GM12872 (cell line): ENCODE data around the gene TAF1B.

Source experiments
- CTCF ChIP-seq: IDR thresholded peaks from 3 replicates; pipeline ENCODE4 v1.5.1; 2011; ENCODE audit warnings: low read depth, mild to moderate bottlenecking, low read length, moderate library complexity; ENCODE audit not compliant: insufficient read depth

Gene TAF1B

GRCh38 chr2:9809448-9810088 is 33.7 kb upstream of the TAF1B start:
- no peak for TF ChIP-seq CTCF

GRCh38 chr2:9811216-9811615 is 32.1 kb upstream of the TAF1B start:
- TF ChIP-seq CTCF: no peak

- no peak for TF ChIP-seq CTCF
Observed at GRCh38 chr2:9811679-9812511, 31.4 kb upstream of the TAF1B start.

- no peak for TF ChIP-seq CTCF
Observed at GRCh38 chr2:9812945-9813311, 30.3 kb upstream of the TAF1B start.

GRCh38 chr2:9813312-9814128 is 29.8 kb upstream of the TAF1B start:
- peak; percentile 98 for TF ChIP-seq CTCF

- TF ChIP-seq CTCF: no peak
Observed at GRCh38 chr2:9814129-9814868, 29.0 kb upstream of the TAF1B start.
